ENCODE data around the gene SPARCL1. TPM values are rescaled to one million over a fixed set of nuclear protein-coding genes. Genes with fewer than 3 reads are reported as not detected.

SPARCL1 gene
- total and polyA plus RNA-seq, 9 of the 15 experiments (the other 6 are each of a cell fraction or from before 2014, with no cell fraction given) = 0.03 to 0.71 (median 0.05) TPM; not detected in 3

DNA sequence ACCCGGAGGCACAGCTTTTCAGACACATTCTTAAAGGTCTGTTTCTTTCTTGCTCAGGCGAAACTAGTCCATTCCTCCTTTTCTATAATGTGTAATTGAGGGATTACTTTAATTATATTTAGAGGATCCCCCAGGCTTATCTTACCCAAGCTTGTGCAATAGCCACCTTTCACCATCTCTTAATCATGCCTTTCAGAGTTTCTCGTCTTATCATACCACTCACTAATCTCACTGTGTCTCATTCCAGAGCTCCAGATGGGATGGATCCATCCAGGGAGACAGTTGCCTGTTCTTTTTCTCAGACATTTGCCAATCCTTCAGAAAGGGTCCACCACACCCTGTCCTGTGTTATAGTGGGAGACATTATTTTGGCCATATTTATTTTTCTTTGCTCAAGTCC is 12.5 kb downstream of the SPARCL1 start:
- Histone ChIP-seq H3K9me3 (replicated peaks; ENCODE audit: control insufficient read depth, insufficient read depth, low read depth, low read length) (no peaks in the 10 kb centered on the region), H4K20me1 (replicated peaks; ENCODE audit: control insufficient read depth, insufficient read depth, low read length) (no peaks in the 10 kb centered on the region), H3K36me3 (ENCODE audit: control insufficient read depth, insufficient read depth, low read length) (no peaks in the 10 kb centered on the region), H3K27me3 (ENCODE audit: control insufficient read depth in 2 of 2, insufficient read depth in 2 of 2, low read length in 2 of 2) (no peaks in the 10 kb centered on the region), H3K9ac (ENCODE audit: insufficient read depth in 1 of 2, low read depth in 2 of 2, low read length in 2 of 2) (no peak overlapping the region), H3K27ac (ENCODE audit: extremely low read depth, low read depth, low read length) (no peak overlapping the region), H3K79me2 (ENCODE audit: control insufficient read depth, insufficient read depth, low read length) (no peaks in the 10 kb centered on the region), H2AFZ (ENCODE audit: low read depth, low read length) (no peak overlapping the region), H3K9me1 (ENCODE audit: control insufficient read depth, insufficient read depth, low read length) (no peaks in the 10 kb centered on the region), H3K4me1 (replicated peaks in 1 of 2; ENCODE audit: control insufficient read depth in 2 of 2, insufficient read depth in 2 of 2, low read length in 2 of 2) (peaks cover 0 to 10% of the 10 kb centered on the region in 2 experiments; a peak in 2 of 5 replicates), H3K4me2 (ENCODE audit: insufficient read depth, low read length) (no peak overlapping the region), H3K4me3 (no peak overlapping the region)
- CTCF ChIA-PET (ENCODE audit: low intra/inter-chr PET ratio) = no interaction called here
- 2% methylated on average over 3 of the region's 3 CpGs for WGBS (ENCODE audit: insufficient coverage, low coverage, missing lambda C conversion rate)
- DNase-seq (ENCODE audit: extremely low read depth in 1 of 4, low spot score in 3 of 4) (no peak), FAIRE-seq (no peak), ATAC-seq (no peak)
- POLR2A ChIA-PET = no interaction called here
- intact Hi-C loops (cut with micrococcal nuclease) = no loop called here
- peak; percentile 29; the same call in 1 of the 2 replicates for TF ChIP-seq CEBPB (tag; IDR thresholded peaks at IDR 0.05)
- TF ChIP-seq GTF2B (IDR thresholded peaks at IDR 0.05; ENCODE audit: extremely low read depth, insufficient read length) = no peak
- in situ Hi-C loops (cut with MboI) = no loop called here
- BruUV-seq (replicated peaks) = no TSS peak

DNA sequence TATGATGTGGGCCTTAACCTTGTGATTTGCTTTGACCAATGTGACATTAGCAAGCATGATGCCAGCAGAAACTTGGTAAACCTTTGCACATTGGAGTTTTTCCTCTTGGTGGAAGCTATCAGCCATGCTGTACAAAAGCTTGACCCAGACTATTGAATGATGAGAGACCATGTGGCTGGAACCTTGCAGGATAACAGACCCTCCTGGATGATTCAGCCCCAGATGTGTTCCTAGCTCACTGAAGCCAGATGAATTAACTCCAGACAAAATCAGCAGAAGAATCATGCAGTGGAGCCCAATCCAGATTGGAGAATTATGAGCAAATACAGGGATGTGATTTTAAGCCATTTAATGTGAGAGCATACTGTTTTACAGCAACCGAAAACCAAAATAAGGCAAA is 16.8 kb downstream of the SPARCL1 start:
- POLR2A ChIA-PET = no interaction called here
- DNase-seq (ENCODE audit: extremely low read depth in 1 of 4, low spot score in 3 of 4) = no peak

More for the DNA sequence above, 16.8 kb downstream of the SPARCL1 start:
- peaks cover 0 to 6% of the 10 kb centered on the region in 2 experiments; a peak in 1 of 5 replicates for H3K4me1 ChIP-seq (replicated peaks in 1 of 2; ENCODE audit: control insufficient read depth in 2 of 2, insufficient read depth in 2 of 2, low read length in 2 of 2)
- no peak overlapping the region for H3K27ac ChIP-seq (ENCODE audit: extremely low read depth, low read depth, low read length)
- in situ Hi-C loops (cut with MboI) = no loop called here
- peaks cover 3 to 7% of the 10 kb centered on the region in 2 experiments; a peak in 3 of 5 replicates for H3K27me3 ChIP-seq (ENCODE audit: control insufficient read depth in 2 of 2, insufficient read depth in 2 of 2, low read length in 2 of 2)
- ATAC-seq (no peak), FAIRE-seq (no peak)
- CTCF ChIA-PET (ENCODE audit: low intra/inter-chr PET ratio) = no interaction called here
- no peak for TF ChIP-seq CBX2 (IDR thresholded peaks at IDR 0.05; ENCODE audit: insufficient read depth, low read length, poor library complexity, severe bottlenecking)
- TF ChIP-seq ZNF583 (CRISPR knock-in tag; IDR thresholded peaks at IDR 0.05) = no peak
- no peak for TF ChIP-seq ZNF740 (CRISPR knock-in tag; IDR thresholded peaks at IDR 0.05)
- no peak for TF ChIP-seq ZNF740 (tag; IDR thresholded peaks at IDR 0.05)
- no peak for TF ChIP-seq SOX6 (IDR thresholded peaks at IDR 0.05)
- no peak overlapping the region for H3K9ac ChIP-seq (ENCODE audit: insufficient read depth in 1 of 2, low read depth in 2 of 2, low read length in 2 of 2)
- no peak overlapping the region for H3K4me2 ChIP-seq (ENCODE audit: insufficient read depth, low read length)
- no TSS peak for BruUV-seq (replicated peaks)
- H2AFZ ChIP-seq (ENCODE audit: low read depth, low read length) = no peak overlapping the region
- no peak overlapping the region for H3K4me3 ChIP-seq
- WGBS (ENCODE audit: insufficient coverage, low coverage, missing lambda C conversion rate) = 0% methylated on average over 1 of the region's 1 CpG
- intact Hi-C loops (cut with micrococcal nuclease) = no loop called here
- H3K9me3 ChIP-seq (replicated peaks; ENCODE audit: control insufficient read depth, insufficient read depth, low read depth, low read length) = no peaks in the 10 kb centered on the region
- no peaks in the 10 kb centered on the region for H3K79me2 ChIP-seq (ENCODE audit: control insufficient read depth, insufficient read depth, low read length)
- H3K9me1 ChIP-seq (ENCODE audit: control insufficient read depth, insufficient read depth, low read length) = no peaks in the 10 kb centered on the region
- H4K20me1 ChIP-seq (replicated peaks; ENCODE audit: control insufficient read depth, insufficient read depth, low read length) = no peaks in the 10 kb centered on the region
- H3K36me3 ChIP-seq (ENCODE audit: control insufficient read depth, insufficient read depth, low read length) = no peaks in the 10 kb centered on the region

Data from K562 (cell line).